SK-N-SH treated with all-trans-retinoic acid at 6 μM for 48 hours (cell line): ENCODE measurements around the gene PSMB9.
"Not testable (repeated sequence)": the region's sequence is repeated elsewhere in the genome, so short reads cannot be mapped to it uniquely, and the experiment has no call there.

ENCODE experiments used
- ATAC-seq: fragments of 200-7000 bp; cut with Tn5 transposase; 3 replicates; pipeline ENCODE4 v1.9.1; 2020; ENCODE audit warnings: mild to moderate bottlenecking, moderate library complexity
- ARNTL ChIP-seq: fragments of 450-650 bp; formaldehyde crosslinking; IDR thresholded peaks from 2 replicates; pipeline ENCODE4 v1.5.0; 2020; ENCODE audit warnings: low read depth, mild to moderate bottlenecking, moderate library complexity, borderline replicate concordance
- CREB5 ChIP-seq: fragments of 250-450 bp; sonication (Bioruptor Pico); IDR thresholded peaks from 2 replicates; pipeline ENCODE4 v1.5.1; 2020; ENCODE audit warnings: low read depth, mild to moderate bottlenecking, moderate library complexity
- CSDC2 ChIP-seq: fragments of 250-450 bp; sonication (Bioruptor Pico); IDR thresholded peaks from 2 replicates; pipeline ENCODE4 v1.5.0; 2020; ENCODE audit warnings: mild to moderate bottlenecking, moderate library complexity
- ESRRG ChIP-seq: fragments of 250-450 bp; sonication (Bioruptor Pico); IDR thresholded peaks from 2 replicates; pipeline ENCODE4 v1.6.1; 2021; ENCODE audit warnings: mild to moderate bottlenecking
- GLIS3 ChIP-seq: fragments of 250-450 bp; sonication (Bioruptor Pico); IDR thresholded peaks from 2 replicates; pipeline ENCODE4 v1.5.0; 2020; ENCODE audit warnings: mild to moderate bottlenecking, moderate library complexity
- ISL1 ChIP-seq: fragments of 250-450 bp; sonication (Bioruptor Pico); IDR thresholded peaks from 2 replicates; pipeline ENCODE4 v2.1.2; 2022; ENCODE audit warnings: mild to moderate bottlenecking, moderate library complexity
- OSR1 ChIP-seq: fragments of 250-450 bp; sonication (Bioruptor Pico); IDR thresholded peaks from 2 replicates; pipeline ENCODE4 v1.8.0; 2022; ENCODE audit warnings: moderate library complexity, mild to moderate bottlenecking, inconsistent platforms
- PATZ1 ChIP-seq: fragments of 250-450 bp; sonication (Bioruptor Pico); IDR thresholded peaks from 2 replicates; pipeline ENCODE4 v1.8.0; 2020; ENCODE audit warnings: mild to moderate bottlenecking, moderate library complexity, borderline replicate concordance
- PPARA ChIP-seq: fragments of 250-450 bp; sonication (Bioruptor Pico); IDR thresholded peaks from 2 replicates; pipeline ENCODE4 v1.5.0; 2020; ENCODE audit warnings: mild to moderate bottlenecking, borderline replicate concordance
- RARB ChIP-seq: fragments of 250-450 bp; sonication (Bioruptor Pico); IDR thresholded peaks from 2 replicates; pipeline ENCODE4 v1.8.0; 2021; ENCODE audit warnings: mild to moderate bottlenecking, moderate library complexity
- SNAI2 ChIP-seq: fragments of 250-450 bp; sonication (Bioruptor Pico); IDR thresholded peaks from 2 replicates; pipeline ENCODE4 v1.5.0; 2020; ENCODE audit warnings: mild to moderate bottlenecking, moderate library complexity
- TCF4 ChIP-seq: fragments of 250-450 bp; sonication (Bioruptor Pico); IDR thresholded peaks from 2 replicates; pipeline ENCODE4 v1.8.0; 2021; ENCODE audit warnings: mild to moderate bottlenecking, moderate library complexity, borderline replicate concordance
- TOX ChIP-seq: fragments of 250-450 bp; sonication (Bioruptor Pico); IDR thresholded peaks from 2 replicates; pipeline ENCODE4 v1.8.0; 2021; ENCODE audit warnings: mild to moderate bottlenecking, moderate library complexity, borderline replicate concordance
- ZFP3 ChIP-seq: fragments of 250-450 bp; sonication (Bioruptor Pico); IDR thresholded peaks from 2 replicates; pipeline ENCODE4 v1.5.0; 2020; ENCODE audit warnings: mild to moderate bottlenecking, moderate library complexity
- ZFP30 ChIP-seq: fragments of 450-650 bp; formaldehyde crosslinking; IDR thresholded peaks from 2 replicates; pipeline ENCODE4 v1.5.0; 2022; ENCODE audit warnings: mild to moderate bottlenecking, moderate library complexity
- ZNF565 ChIP-seq: fragments of 450-650 bp; formaldehyde crosslinking; conservative IDR thresholded peaks from 2 replicates; pipeline ENCODE4 v1.5.0; 2020; ENCODE audit warnings: low read depth, mild to moderate bottlenecking, moderate library complexity
- ZNF70 ChIP-seq: fragments of 450-650 bp; formaldehyde crosslinking; IDR thresholded peaks from 2 replicates; pipeline ENCODE4 v1.5.0; 2020; ENCODE audit warnings: mild to moderate bottlenecking, moderate library complexity
- TF ChIP-seq, protein P1 (sequence below): fragments of 250-450 bp; sonication (Bioruptor Pico); IDR thresholded peaks from 2 replicates; pipeline ENCODE4 v1.8.0; 2021; ENCODE audit warnings: low read depth, mild to moderate bottlenecking, moderate library complexity, borderline replicate concordance
- TF ChIP-seq, protein P2 (sequence below): fragments of 250-450 bp; sonication (Bioruptor Pico); IDR thresholded peaks from 2 replicates; pipeline ENCODE4 v1.5.1; 2021; ENCODE audit warnings: mild to moderate bottlenecking, moderate library complexity
- TF ChIP-seq, protein P3 (sequence below): fragments of 250-450 bp; sonication (Bioruptor Pico); IDR thresholded peaks from 2 replicates; pipeline ENCODE4 v1.5.0; 2020; ENCODE audit warnings: mild to moderate bottlenecking, moderate library complexity

Gene PSMB9

GRCh38 chr6:32853541-32854375 is at the start of gene PSMB9, which contains the start of gene TAP1:
Gene PSMB9, plus strand, starts transcription at chr6:32854192. Its CDS starts 38 bp downstream, at chr6:32854230.
Gene TAP1, minus strand, starts transcription at chr6:32853704. Its CDS starts 68 bp downstream, at chr6:32853636.
- no peak for TF ChIP-seq ISL1 (CRISPR knock-in tag)
- no peak for TF ChIP-seq ZFP3 (CRISPR knock-in tag)
- no peak for TF ChIP-seq ZNF565 (CRISPR knock-in tag)
- TF ChIP-seq, protein P1, sequence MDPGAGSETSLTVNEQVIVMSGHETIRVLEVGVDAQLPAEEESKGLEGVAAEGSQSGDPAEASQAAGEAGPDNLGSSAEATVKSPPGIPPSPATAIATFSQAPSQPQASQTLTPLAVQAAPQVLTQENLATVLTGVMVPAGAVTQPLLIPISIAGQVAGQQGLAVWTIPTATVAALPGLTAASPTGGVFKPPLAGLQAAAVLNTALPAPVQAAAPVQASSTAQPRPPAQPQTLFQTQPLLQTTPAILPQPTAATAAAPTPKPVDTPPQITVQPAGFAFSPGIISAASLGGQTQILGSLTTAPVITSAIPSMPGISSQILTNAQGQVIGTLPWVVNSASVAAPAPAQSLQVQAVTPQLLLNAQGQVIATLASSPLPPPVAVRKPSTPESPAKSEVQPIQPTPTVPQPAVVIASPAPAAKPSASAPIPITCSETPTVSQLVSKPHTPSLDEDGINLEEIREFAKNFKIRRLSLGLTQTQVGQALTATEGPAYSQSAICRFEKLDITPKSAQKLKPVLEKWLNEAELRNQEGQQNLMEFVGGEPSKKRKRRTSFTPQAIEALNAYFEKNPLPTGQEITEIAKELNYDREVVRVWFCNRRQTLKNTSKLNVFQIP (CRISPR knock-in tag) = no peak
- no peak for TF ChIP-seq ZFP30 (CRISPR knock-in tag)
- TF ChIP-seq, protein P2, sequence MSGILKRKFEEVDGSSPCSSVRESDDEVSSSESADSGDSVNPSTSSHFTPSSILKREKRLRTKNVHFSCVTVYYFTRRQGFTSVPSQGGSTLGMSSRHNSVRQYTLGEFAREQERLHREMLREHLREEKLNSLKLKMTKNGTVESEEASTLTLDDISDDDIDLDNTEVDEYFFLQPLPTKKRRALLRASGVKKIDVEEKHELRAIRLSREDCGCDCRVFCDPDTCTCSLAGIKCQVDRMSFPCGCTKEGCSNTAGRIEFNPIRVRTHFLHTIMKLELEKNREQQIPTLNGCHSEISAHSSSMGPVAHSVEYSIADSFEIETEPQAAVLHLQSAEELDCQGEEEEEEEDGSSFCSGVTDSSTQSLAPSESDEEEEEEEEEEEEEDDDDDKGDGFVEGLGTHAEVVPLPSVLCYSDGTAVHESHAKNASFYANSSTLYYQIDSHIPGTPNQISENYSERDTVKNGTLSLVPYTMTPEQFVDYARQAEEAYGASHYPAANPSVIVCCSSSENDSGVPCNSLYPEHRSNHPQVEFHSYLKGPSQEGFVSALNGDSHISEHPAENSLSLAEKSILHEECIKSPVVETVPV (CRISPR knock-in tag) = no peak
- TF ChIP-seq, protein P3, sequence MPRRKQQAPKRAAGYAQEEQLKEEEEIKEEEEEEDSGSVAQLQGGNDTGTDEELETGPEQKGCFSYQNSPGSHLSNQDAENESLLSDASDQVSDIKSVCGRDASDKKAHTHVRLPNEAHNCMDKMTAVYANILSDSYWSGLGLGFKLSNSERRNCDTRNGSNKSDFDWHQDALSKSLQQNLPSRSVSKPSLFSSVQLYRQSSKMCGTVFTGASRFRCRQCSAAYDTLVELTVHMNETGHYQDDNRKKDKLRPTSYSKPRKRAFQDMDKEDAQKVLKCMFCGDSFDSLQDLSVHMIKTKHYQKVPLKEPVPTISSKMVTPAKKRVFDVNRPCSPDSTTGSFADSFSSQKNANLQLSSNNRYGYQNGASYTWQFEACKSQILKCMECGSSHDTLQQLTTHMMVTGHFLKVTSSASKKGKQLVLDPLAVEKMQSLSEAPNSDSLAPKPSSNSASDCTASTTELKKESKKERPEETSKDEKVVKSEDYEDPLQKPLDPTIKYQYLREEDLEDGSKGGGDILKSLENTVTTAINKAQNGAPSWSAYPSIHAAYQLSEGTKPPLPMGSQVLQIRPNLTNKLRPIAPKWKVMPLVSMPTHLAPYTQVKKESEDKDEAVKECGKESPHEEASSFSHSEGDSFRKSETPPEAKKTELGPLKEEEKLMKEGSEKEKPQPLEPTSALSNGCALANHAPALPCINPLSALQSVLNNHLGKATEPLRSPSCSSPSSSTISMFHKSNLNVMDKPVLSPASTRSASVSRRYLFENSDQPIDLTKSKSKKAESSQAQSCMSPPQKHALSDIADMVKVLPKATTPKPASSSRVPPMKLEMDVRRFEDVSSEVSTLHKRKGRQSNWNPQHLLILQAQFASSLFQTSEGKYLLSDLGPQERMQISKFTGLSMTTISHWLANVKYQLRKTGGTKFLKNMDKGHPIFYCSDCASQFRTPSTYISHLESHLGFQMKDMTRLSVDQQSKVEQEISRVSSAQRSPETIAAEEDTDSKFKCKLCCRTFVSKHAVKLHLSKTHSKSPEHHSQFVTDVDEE = no peak
- TF ChIP-seq PPARA (CRISPR knock-in tag) = no peak
- no peak for TF ChIP-seq TOX (CRISPR knock-in tag)
- no peak for TF ChIP-seq ZNF70 (CRISPR knock-in tag)
- peak; percentile 91 for ATAC-seq

DNA sequence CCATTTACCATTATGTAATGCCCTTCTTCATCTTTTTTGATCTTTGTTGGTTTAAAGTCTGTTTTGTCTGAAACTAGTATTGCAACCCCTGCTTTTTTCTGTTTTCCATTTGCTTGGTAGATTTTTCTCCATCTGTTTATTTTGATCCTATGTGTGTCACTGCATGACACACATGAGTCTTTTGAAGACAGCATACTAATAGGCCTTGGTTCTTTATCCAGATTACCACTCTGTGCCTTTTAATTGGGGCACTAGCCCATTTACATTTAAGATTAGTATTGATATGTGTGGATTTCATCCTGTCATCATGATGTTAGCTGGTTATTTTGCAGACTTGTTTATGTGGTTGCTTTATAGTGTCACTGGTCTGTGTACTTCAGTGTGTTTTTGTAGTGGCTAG is 48.6 kb upstream of the PSMB9 start:
- not testable (repeated sequence) for ATAC-seq

DNA sequence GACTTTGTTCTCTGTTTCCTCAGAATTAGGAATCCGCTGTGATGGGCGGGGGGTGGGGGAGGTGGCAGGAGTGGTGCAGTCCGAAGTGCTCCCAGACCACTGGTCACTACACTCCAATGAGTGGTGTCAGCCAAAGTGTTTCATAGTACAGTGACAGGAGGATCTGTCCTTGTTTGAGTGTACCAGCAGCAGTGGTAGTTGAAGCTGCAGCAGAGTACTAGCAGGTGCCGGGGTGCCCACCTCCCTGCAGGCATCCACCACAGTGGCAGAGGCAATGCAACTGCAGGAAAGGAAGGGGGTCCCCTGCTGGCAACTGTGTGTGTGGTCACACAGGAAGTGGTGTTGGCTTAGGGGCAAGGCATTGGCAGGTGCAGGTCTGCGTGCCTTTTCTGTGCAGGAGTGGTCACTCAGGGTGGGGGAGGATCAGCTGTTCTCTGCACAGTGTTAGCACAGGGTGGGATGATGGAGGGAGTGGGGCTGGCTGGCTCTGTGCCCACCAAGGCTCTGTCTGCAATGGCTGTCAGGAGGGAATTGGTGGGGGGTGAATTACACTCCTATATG is 46.9 kb upstream of the PSMB9 start:
- no peak for ATAC-seq
- TF ChIP-seq ZFP30 (CRISPR knock-in tag) (no peak), RARB (CRISPR knock-in tag) (no peak), ESRRG (CRISPR knock-in tag) (no peak), TOX (CRISPR knock-in tag) (no peak), PPARA (CRISPR knock-in tag) (no peak), SNAI2 (CRISPR knock-in tag) (no peak), TCF4 (CRISPR knock-in tag) (no peak), ARNTL (CRISPR knock-in tag) (no peak), CREB5 (CRISPR knock-in tag) (no peak), ISL1 (CRISPR knock-in tag) (no peak), OSR1 (CRISPR knock-in tag) (no peak), GLIS3 (CRISPR knock-in tag) (no peak), PATZ1 (CRISPR knock-in tag) (no peak), CSDC2 (CRISPR knock-in tag) (no peak)
- TF ChIP-seq, protein P3 = no peak
- TF ChIP-seq, protein P2 (CRISPR knock-in tag) = no peak
- TF ChIP-seq, protein P1 (CRISPR knock-in tag) = no peak
